ENCODE results near the gene PUS7L.
"Not testable (repeated sequence)": the region's sequence is repeated elsewhere in the genome, so short reads cannot be mapped to it uniquely, and the experiment has no call there.

The PUS7L gene

DNA sequence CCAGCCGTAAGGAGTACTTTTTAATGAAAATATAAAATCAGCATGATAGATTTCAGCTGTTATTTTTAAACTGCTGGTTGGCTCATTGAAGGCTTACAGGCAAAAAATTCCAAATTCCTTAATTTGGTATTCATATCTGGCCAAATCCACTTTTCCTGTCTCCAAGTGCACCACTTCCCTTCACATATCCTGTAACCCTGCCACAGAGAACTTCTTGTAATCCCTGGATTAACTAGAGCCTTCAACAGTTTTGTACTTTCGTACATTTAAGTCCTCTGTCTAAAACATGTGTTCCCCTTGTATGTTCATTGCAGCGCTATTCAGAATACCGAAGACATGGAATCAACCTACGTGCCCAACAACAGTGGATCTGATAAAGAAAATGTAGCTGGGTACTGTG is 9.6 kb downstream of the PUS7L start:
- no peak for DNase-seq

DNA sequence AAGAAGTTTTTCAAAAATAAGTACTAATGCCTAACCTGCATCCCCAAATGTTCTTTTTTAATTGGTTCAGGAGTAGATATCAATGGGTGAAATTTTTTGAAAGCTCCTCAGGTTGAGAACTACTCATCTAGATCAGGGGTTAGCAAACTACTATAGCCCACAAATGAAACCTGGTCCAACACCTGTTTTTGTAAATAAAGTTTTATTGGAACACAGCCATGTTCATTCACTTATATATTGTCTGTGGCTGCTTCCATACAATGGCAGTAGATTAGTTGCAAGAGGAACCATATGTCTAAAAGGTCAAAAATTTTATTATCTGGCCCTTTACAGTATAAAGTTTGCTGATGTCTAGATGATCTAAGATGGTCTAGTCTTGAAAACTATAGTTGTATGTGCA is 13.8 kb downstream of the PUS7L start:
- DNase-seq, result no peak

DNA sequence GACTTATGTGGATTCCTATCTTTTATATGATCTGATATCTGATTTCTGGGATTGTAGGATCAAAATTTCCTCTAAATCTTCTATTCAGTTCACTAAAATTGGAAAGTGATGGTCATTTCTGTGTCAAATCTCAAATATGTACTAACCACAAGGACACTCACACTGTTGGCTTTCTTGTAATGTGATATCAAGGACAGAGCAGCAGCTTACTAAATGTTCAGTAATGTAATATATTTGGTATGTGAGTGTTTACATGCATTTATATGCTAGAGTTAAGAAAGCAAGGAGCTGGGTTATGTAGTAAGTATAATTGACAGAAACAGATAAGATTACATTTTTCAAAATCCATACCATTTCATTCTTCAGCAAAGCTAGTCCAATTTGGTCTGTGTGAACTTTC is 16.5 kb downstream of the PUS7L start:
- DNase-seq, result no peak

DNA sequence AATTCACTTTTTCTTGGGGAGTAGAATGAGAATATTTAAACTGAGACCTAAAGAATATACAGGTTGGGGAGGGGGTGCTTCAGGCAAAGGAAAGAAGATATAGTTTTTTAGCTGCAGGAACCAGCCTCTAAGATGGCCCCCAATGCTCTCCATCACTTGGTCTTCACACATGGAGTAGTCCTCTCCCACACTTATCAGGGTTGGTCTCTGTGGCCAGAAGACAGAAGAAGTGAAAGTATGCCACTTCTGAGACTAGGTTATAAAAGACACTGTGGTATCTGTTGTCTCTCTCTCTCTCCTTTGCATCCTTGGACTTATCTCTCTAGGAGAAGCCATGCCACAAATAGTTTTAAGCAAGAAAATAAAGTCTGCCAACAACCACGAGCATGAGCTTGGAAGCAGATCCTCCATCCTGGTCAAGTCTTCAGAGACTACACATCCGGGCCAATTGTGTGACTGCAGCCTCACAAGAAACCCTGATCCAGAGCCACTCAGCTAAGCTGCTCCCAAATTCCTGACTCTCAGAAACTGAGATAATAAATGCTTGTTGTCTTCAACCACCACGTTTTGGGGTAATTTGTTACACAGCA is 18.0 kb downstream of the PUS7L start:
- no peak for DNase-seq

DNA sequence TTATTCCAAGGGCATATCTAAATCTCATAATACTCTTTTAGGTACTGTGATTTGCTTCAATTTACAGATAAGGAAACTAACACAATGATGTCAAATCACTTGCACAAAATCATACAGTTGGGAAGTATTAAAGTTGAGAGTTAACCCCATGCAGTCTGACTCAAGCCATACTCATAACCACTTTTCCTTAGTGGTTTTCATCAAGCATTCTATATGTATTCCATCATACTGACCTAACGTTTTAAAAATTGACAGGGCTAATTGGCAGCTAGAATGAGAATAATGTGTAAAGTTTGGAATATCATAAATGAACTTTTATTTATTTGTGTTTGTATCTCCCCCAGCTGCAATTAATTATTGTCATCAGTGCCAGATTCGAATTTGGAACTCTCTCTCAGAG is 20.9 kb downstream of the PUS7L start:
- no peak for DNase-seq

DNA sequence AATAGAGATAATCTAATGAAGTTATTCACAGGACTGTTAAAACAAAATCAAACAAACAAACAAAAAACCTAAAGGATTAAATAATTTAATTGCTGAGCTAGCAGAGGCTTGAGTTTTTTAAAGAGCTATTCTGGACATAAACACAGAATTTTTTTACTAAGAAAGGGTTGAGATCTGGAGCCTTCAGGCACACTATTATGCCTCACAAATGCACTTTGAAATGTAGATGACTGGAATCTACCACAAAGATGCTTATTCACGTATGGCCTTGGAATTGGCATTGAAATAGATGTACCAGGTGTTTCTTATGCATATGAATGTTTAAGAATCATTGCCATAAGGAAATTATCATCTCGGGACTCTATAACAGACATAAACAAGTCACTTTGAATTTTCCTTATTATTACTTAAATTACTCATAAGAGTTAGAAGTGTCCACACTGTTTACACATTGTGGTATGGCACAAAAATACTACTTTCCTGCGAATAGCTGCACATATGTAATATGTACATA is 21.6 kb downstream of the PUS7L start:
- no peak for DNase-seq

DNA sequence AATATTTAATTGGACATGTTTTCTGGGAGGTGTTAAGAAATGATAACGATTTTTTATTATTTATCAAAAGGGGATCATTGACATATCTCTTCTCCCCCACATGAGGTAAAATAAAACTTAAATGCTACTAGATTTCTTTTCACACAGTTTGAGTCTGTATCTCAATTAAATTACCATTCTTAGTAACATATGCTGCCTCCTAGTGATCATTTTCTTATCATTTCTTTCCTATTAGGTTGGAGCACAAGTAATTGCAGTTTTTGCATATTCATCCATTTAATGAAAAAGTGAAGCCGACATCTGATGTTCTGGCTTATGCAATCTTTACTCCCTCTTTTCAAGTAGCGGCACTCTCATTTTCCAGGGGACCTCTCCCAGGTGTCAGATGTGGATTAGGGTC is 24.9 kb downstream of the PUS7L start:
- DNase-seq, result no peak

DNA sequence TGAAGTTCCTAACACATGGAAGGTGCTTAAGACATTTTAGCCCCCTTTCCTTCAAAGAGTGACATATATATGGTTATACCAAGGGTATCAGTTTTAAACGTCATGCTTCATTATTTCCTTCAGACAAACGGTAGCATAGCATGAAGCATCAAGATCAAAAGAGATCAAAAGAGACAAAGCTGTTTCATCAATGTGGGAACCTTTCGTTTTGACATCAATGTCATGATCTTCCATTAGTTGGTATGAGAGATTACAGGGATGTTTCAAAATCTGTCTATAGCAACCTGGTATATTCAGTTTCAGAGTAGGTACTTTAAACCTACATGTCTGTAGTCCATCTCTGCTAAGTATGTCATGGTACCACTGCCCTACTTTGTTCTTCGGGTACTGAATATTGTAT is 28.3 kb downstream of the PUS7L start:
- no peak for DNase-seq

DNA sequence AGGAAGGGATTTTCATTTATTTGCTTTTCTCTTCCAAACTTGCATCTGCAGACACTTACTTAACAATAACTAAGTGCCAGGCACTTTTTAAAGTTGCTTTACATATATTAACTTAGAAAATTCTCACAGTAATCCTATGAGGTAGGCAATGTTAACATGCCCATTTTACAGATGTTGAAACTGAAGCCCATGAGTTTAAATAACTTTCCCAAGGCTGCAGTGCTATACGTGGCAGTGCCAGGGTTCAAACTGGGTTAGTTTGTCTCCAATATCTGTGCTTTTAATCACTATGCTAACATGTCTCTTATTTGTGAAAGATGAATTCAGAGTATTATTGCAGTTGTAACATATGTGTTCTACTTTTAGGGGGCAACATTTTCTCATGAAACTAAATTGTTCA is 29.9 kb downstream of the PUS7L start:
- no peak for DNase-seq

DNA sequence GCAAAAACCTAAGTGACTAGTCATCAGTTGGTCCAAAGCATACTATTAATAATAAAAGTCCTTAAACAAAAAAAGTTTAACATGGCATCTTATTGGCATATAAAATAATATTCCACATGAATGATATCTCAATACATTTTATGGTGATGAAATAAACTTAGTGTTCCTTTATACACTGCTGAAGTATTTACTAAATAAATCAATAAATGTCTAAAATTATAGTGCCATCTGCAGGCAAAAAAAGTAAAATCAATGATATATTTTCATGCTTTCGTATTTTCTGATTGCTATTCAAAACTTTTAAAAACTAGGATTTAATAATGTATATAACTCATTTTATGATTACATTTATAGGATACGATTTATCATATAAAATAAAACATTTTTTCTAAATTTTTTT is 30.5 kb downstream of the PUS7L start:
- no peak for DNase-seq

DNA sequence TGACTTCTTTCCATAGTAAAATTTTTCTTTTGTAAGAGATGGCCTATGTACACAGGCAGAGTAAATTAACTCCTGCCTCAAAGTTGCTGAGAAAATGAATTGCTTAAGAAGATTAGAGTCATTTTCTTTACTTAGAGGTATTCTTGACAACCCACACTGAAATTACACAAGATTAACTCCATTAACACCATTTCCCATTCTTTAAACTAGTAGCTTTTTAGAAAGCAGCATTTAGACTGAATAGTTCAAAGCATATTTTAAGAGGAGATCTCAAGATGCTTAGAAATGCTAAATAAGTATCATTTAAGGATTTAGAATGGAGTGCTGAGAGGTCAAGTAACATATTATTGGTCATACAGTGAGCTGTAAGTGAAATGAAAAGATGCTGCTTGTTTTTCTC is 35.5 kb downstream of the PUS7L start:
- DNase-seq, result no peak

DNA sequence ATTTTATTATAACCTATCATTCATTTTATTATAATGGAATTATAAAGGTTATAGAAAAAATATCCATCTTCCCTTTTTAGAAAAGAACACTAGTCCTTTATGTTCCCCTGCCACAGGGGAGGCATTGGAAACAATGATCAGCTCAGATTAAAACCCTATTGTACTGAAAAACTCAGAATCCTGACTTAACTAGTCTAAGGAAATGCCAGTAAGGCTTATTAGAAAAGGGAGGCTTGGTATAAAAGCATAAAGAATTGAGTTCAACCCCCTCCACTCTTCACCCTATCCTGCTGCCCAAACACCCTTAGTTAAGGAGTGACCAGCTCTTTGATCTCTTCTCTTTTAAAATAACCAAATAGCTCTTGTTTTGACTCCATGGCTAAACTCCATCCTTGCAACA is 36.0 kb downstream of the PUS7L start:
- DNase-seq, result no peak

DNA sequence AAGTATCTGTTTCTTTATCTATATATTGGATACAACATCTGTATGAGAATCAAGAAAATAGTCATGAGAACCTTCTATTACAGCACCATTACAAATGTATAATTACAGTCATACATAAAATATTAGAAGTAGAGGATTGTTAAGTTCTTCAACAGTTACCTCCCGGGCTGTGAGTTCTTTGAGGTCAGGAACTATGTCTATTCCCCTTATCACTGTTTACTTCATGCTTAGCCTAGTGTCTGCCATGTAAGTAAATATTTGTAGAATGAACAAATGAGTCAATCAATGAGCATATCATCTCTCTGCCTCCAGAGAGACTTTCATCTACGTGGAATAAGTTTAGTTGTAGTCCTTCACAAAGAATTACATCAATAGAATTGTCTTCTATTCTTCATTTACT is 47.2 kb downstream of the PUS7L start:
- DNase-seq, result no peak

DNA sequence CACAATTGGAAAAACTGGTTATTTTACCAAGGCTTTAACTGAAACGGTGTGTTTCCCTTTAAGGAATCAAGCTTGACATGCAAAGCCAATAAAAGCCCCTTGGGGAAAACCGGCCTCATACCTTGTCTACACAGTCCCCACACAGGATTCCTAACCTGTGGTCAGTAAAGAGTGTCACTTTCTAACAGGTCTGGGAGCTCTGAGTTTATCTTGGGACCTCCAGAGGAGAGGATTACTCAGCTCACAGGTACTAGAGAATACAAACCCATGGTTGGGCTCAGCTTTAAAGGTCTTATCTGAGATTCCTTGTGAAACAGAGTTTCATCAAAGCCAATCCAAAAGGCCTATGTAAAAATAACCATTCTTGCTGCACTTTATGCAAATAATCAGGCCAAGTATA is 54.8 kb downstream of the PUS7L start:
- not testable (repeated sequence) for DNase-seq

DNA sequence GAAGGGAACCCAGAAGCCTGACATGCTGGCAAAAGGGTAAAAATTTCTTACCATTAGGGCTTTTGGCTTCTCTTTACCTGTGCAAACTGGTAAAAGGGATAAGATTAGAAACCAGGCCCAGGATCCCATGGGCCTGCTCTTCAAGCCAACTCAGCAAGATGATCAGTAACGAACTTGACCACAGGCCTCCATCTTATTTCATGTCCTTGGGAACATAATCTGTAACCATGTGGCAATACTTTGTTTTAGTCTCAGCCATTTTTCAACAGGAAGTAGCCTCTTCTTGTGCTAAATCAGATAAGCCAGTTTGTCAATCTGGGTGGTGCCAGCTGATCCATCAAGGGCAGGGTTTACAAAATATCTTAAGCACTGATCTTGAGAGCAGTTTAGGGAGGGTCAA is 57.4 kb downstream of the PUS7L start:
- DNase-seq, result not testable (repeated sequence)

DNA sequence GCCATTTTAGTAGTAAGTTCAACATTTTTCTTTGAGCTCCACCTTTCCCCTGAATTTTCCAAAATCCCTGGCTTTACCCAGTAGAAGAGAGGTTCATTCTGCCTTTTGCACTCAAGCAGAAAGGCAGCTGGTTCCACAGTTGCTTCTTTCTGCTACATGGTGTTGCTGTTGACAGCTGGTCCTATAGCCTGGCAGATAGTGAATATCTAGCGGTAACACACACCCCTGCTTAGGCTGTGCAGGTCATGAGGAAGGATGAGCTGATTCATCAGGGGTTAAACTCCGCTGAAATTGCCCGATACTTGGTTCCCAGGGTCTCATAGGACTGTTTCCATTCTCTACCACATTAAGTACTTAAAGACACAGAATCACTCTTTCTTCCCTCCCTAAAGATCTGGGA is 62.4 kb downstream of the PUS7L start:
- no peak for DNase-seq

DNA sequence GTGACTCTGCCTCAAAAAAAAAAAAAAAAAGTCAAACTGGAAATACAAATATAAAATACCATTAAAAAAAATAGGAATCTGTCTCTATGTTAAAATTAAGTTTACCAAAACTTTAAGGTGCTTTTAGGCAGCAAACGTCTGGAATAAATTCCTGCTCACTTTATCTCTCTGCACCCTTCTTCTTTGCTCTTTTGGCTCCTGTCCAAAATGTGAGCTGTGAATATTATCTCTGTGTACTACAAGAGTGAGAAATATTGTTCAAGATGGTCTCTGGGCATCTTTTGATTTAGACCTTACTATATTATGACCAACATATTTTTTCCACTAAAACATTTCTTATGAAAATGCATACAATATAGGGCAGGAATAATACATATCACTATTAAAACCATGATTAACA is 63.7 kb downstream of the PUS7L start:
- no peak for DNase-seq

DNA sequence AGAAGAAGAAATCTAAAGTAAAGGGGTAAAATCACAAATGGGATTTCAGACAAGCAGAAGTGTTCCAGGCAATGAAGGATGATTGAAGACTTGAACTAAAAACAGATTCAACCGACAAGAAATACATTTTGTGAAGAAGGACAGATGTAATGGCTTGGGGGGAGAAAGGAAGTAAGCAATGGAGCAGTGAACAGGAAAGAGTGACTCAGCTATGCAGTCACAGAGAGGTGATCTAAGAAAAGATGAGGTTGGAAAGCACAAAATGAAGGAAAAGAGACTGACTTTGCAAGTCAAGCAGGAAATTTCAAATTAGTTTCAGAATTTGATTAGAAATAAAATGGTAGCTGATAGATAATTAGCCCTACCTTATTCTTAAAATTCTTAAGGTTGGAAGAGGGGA is 66.5 kb downstream of the PUS7L start:
- DNase-seq, result no peak

DNA sequence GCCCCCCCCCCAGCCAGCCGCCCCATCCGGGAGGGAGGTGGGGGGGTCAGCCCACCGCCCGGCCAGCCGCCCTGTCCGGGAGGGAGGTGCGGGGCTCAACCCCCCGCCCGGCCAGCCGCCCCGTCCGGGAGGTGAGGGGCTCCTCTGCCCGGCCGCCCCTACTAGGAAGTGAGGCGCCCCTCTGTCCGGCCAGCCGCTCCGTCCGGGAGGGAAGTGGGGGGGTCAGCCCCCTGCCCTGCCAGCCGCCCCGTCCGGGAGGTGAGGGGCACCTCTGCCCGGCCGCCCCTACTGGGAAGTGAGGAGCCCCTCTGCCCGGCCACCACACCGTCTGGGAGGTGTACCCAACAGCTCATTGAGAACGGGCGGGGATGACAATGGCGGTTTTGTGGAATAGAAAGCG is 73.1 kb downstream of the PUS7L start:
- not testable (repeated sequence) for DNase-seq

DNA sequence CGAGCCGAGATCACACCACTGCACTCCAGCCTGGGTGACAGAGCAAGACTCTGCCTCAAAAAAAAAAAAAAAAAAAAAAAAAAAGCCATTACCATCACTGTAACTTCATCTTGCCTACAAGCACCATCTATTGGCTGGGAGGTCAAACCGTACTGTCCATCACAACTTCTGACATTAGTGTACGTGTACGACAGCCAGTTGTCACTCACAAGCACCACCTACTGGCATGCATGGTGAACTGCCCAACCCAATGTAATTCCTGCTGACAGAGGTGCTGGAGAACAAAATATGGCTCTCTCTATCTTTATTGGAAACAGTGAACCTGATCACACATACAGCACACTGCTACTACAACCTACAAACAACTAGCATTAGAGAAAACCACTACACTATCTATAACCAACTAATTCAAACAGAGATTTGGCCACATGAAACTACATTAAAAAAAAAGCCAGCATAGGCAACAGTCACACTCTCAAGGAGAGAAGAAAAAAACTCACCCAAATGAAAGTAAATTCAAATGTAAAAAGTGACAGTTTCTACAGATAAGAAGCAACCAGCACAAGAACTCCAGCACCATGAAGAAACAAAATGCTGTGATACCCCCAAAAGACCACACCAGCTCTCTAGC is 82.3 kb downstream of the PUS7L start:
- DNase-seq, result no peak

DNA sequence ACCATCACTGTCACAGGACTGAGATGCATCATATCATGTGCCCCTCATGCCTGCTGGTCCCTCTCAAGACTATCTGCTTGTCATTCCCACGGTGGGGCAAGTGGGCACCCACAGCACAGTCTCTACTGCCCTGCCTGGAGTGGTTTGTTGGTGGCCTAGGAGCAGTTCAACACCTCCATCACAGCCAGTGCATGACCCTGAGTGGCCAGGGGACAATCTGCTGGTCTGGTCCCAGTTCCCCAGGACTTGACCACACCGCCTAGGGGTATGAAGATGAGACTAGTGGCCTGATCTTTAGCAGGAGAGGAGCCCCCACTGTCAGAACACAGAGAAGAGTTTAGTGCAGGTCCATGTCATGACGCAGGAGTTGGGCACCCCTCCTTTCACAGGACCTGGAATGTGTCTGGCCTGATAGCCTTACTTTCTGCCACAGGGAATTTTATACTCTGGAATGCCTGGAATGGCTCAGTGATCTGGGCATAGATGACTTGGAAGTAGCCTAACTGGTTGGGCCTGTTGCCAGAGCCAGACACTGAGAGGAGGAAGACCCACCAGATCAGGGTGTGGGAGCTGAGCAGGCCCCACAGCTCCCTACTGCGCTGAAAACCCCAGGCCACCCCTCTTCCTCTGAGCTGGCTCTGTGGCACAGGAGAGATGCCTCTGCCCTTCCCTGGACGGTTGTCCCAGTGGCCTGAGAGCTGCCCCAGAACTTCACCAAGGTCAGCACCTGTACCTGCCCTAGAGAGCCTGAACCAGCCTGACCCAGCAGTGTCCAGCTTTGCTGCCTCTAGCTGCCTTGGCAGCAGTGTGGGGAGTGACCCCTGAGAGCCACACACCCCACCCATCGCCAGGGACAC is 83.3 kb downstream of the PUS7L start:
- DNase-seq, result no peak

DNA sequence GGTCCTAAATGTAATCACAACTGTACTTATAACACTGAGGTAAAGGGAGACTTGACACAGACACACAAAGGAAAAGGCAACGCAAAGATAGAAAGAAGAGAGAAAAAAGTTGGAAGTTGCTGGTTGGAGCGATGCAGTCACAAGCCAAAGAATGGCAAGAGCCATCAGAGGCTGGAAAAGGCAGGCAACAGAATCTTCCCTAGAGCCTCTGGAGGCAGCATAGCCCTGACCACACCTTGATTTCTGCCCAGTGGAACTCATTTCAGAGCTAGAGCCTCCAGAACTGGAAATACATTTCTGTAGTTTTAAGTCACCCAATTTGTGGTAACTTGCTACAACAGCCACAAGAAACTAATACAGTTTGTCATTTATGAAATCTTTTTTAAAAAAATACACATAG is 89.2 kb downstream of the PUS7L start:
- DNase-seq, result no peak
